Bronchial smooth muscle cell (primary cell): Measurements from ENCODE around the gene MAMSTR. TPM values are rescaled to one million over a fixed set of nuclear protein-coding genes. Genes with fewer than 3 reads are reported as not detected.

Source experiments
- total RNA-seq: library from RNA; depleted of rRNA; stranded (reverse); fragments of >200 nt; gene quantifications from 2 replicates; pipeline ENCODE4 v1.2.1, GENCODE V29; 2014

MAMSTR gene
- total RNA-seq, result 0.60 and 0.79 TPM in 2 replicates

DNA sequence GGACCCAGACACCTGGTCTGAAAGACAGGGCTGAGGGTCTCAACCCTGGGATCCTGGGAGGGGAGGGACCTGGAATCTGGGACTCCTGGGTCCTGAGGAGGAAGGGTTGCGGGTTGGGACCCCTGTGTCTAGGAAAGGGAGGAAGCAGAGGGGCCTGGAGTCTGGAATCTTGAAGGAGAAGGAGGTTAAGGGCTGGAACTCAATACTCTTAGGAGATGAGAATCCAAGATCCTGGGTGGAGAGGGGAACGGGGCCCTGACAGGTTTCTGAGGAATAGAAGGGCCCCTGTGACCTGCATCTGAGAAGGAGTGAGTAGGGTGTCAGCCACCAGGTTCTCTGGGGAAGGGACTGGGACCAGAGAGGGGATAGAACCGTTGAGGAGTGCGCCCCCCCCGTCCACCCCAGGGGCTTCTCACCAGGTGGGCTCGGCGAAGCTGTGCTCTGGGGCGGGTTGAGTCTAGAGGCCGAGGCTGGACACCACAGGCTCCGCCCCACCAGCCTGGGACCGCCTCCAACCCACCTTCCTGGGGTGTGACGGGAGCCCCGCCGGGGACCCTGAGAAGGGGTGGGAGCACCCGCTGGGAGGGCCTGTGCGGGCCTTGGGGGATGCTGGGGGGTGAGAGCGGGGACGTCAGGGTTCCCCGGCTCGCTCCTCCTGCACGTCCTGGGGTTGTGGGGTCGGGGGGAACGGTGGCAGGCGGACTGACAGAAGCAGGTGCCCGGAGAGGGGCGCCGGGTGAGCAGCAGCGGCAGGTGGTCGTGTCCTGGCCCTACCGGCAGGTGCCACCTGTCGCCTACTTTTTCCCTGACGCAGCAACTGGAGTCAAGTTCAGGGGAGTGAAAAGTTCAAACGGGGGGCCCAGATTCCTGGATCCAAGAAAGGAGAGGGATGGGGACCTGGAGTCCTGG lies at the start of gene MAMSTR:
Gene MAMSTR, minus strand, starts transcription at position 463 of the 909 bp plus-strand sequence. CDS start 694 bp downstream, outside the sequence.

DNA sequence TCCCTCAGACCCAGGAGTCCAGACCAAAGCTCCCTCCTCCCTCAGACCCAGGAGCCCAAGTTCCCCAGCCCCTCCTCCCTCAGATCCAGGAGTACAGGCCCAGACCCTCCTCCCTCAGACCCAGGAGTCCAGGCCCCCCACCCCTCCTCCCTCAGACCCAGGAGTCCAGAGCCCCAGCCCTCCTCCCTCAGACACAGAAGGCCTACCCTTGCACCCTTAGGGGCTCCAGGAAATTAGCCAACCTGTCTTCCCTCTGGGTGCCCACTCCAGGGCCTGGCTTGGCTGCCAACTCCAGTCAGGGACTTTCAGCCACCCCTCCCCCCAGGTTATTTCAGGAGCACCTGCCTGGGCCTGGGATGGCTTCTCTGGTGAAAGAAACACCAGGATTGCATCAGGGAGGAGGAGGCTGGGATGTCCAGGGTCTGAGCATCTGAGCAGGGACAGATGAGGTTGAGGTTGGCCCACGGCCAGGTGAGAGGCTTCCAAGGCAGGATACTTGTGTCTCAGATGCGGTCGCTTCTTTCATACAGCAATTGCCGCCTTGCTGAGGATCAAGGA lies 35.6 kb upstream of the MAMSTR start, which contains the start of gene FGF21:
Gene FGF21, plus strand, starts transcription at position 441 of the 558 bp plus-strand sequence. CDS start 713 bp downstream, outside the sequence.

GRCh38 chr19:48752496-48753365 lies 33.2 kb upstream of the MAMSTR start, which contains the start of gene FUT1:
Gene FUT1, minus strand, starts transcription at chr19:48752641. Its CDS starts 1,360 bp downstream, at chr19:48751281.

GRCh38 chr19:48746738-48747575 lies 27.4 kb upstream of the MAMSTR start, which contains the start of gene IZUMO1:
Gene IZUMO1, minus strand, starts transcription at chr19:48746909. Its CDS starts 1,050 bp downstream, at chr19:48745859.

DNA sequence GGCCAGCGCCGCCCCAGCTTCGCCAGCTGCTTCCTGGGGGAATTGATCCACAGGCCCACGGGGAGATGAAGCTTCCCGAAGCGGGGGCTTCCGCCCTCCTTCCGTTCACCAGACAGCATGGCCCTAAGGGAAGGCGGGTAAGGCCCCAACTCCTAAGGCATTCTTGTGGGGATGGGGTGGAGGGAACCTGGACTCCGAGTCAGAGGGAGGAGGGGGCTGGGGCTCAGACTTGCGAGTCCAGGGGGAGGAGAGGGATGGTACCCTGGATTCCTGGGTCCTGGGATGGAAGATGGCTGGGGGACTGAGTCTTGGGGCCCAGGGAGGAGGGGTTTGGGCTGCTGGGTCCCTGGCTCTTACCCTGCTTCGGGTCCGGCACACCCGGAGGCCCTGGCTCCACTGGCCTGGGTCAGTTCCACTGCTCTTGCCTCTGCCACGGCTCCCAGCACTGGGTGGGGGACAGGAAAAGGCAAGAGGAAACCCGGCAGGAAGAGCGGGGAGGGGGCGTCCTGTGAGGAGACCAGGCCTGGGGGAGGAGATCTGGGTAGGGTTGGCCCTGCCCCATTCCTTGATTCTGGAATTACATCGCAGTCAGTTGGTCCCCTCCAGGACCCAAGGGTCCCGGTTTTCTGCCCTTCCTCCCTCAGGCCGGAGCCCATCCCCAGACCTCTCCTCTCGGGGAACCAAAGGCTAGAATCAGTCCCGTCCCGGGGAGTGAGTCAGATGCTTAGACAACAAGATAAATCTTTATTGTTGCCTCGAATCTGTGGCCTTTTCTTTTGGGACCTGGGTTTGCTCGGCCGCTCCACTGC lies 20.8 kb upstream of the MAMSTR start, which contains the start of gene RASIP1:
Gene RASIP1, minus strand, starts transcription at position 447 of the 809 bp plus-strand sequence. Its CDS starts 328 bp downstream, at position 119.

DNA sequence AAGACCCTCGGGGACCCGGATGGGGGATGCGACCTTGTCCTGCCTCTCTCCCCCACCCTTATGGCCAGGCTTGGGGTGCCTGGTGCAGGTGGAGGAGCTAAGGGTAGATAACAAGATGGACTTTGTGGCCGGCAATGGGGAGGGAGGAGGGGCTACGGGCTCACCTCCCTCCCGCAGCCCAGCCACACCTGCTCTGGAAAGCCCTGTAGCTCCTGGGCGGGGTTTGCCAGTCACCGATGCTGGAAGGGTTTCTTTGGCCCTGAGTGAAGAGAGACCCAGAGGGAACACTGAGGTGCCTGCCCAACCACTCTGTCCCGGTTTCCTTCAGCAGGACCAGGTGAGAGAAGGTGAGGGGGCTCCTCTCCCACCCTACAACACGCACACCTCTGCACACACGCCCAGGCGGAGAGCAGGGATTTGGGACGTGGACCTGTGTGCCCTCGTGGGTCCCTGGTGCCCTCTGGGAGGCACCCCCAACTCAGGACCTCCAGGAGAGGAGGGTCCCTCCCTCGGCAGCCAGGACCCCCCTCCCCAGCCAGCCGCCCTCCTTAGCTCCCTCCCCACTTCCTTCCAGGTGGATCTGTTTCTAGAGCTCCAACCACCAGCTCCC lies 23.7 kb downstream of the MAMSTR start, which contains the start of gene FUT2:
Gene FUT2, plus strand, starts transcription at position 229 of the 610 bp plus-strand sequence. CDS start 6,986 bp downstream, outside the sequence.

DNA sequence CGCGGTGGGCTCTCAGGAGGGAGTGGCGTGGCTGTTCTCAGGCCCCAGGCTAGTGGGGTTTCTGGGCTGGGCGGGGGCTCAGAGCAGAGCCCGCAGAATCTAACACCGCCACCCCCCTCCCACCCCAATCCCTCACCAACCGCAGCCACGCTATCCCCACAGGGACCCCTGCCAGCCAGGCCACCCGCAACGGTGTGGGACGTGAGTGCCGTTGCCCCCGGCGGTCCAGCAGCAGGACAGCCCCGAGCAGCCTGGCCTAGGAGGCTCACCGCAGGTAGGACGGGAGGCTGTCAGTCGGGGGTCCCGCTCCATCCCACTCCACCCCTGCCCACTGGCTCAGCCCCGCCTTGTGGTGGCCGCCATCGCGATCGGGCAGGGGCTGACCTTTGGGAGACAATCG lies 46.5 kb downstream of the MAMSTR start, which contains the start of gene NTN5:
Gene NTN5, minus strand, starts transcription at position 24 of the 400 bp plus-strand sequence. CDS start 2,031 bp downstream, outside the sequence.

Other genes with a start within 250 kb of the MAMSTR start
- gene LMTK3, start 207.9 kb downstream of the MAMSTR start, total RNA-seq, result under 0.01 and 0.09 TPM in 2 replicates
- gene SULT2B1, start 167.6 kb downstream of the MAMSTR start, total RNA-seq, result 0.16 and 0.17 TPM in 2 replicates
- gene SPACA4, start 113.0 kb downstream of the MAMSTR start, total RNA-seq, result not detected in 2 replicates
- gene FAM83E, start 104.6 kb downstream of the MAMSTR start, total RNA-seq, result 0.34 and 0.63 TPM in 2 replicates
- 2,147 and 2,501 TPM in 2 replicates for gene RPL18, start 100.5 kb downstream of the MAMSTR start, total RNA-seq
- 4.4 and 7.1 TPM in 2 replicates for gene SPHK2, start 100.2 kb downstream of the MAMSTR start, total RNA-seq
- gene DBP, start 82.3 kb downstream of the MAMSTR start, total RNA-seq, result 10.2 and 19.2 TPM in 2 replicates
- gene CA11, start 73.5 kb downstream of the MAMSTR start, total RNA-seq, result 3.9 and 10.1 TPM in 2 replicates
- 0.26 TPM in 1 of 2 replicates, not detected in the other for gene NTN5, start 46.7 kb downstream of the MAMSTR start, total RNA-seq
- gene FUT2, start 23.8 kb downstream of the MAMSTR start, total RNA-seq, result 0.17 TPM in 1 of 2 replicates, not detected in the other
- gene RASIP1, start 20.9 kb upstream of the MAMSTR start, total RNA-seq, result 1.4 and 1.6 TPM in 2 replicates
- gene IZUMO1, start 27.2 kb upstream of the MAMSTR start, total RNA-seq, result under 0.01 TPM in 1 of 2 replicates, not detected in the other
- under 0.01 TPM in 2 replicates for gene FUT1, start 32.9 kb upstream of the MAMSTR start, total RNA-seq
- gene FGF21, start 35.8 kb upstream of the MAMSTR start, total RNA-seq, result not detected in 2 replicates
- gene BCAT2, start 91.3 kb upstream of the MAMSTR start, total RNA-seq, result 22.2 and 27.1 TPM in 2 replicates
- 5.5 and 15.9 TPM in 2 replicates for gene HSD17B14, start 116.8 kb upstream of the MAMSTR start, total RNA-seq
- gene PLEKHA4, start 148.9 kb upstream of the MAMSTR start, total RNA-seq, result 14.3 and 18.6 TPM in 2 replicates
- 48.1 and 56.8 TPM in 2 replicates for gene PPP1R15A, start 152.7 kb upstream of the MAMSTR start, total RNA-seq
- 0.26 and 0.32 TPM in 2 replicates for gene TULP2, start 179.0 kb upstream of the MAMSTR start, total RNA-seq
- 149 and 199 TPM in 2 replicates for gene NUCB1, start 180.6 kb upstream of the MAMSTR start, total RNA-seq
- gene DHDH, start 214.0 kb upstream of the MAMSTR start, total RNA-seq, result 1.6 TPM in 1 of 2 replicates, not detected in the other
- gene BAX, start 235.2 kb upstream of the MAMSTR start, total RNA-seq, result 70.6 and 113 TPM in 2 replicates
- 4,288 and 4,455 TPM in 2 replicates for gene FTL, start 245.6 kb upstream of the MAMSTR start, total RNA-seq